ENCODE data around the gene RAI2.

RAI2 gene

GRCh38 chrX:17778997-17779396 is 82.1 kb downstream of the RAI2 start:
- TF ChIP-seq GATA3 (IDR thresholded peaks at IDR 0.05; ENCODE audit: low read depth, low read length): no peak
- no peak for TF ChIP-seq GATA2 (IDR thresholded peaks at IDR 0.05; ENCODE audit: low read depth, low read length)

- TF ChIP-seq GATA3 (IDR thresholded peaks at IDR 0.05; ENCODE audit: low read depth, low read length) (no peak), GATA2 (IDR thresholded peaks at IDR 0.05; ENCODE audit: low read depth, low read length) (no peak)
Observed at GRCh38 chrX:17774053-17774452, 87.0 kb downstream of the RAI2 start.

GRCh38 chrX:17773221-17773876 is 87.7 kb downstream of the RAI2 start:
- TF ChIP-seq GATA2 (IDR thresholded peaks at IDR 0.05; ENCODE audit: low read depth, low read length) (no peak), GATA3 (IDR thresholded peaks at IDR 0.05; ENCODE audit: low read depth, low read length) (no peak)

GRCh38 chrX:17769701-17770269 is 91.3 kb downstream of the RAI2 start:
- no peak for TF ChIP-seq GATA3 (IDR thresholded peaks at IDR 0.05; ENCODE audit: low read depth, low read length)
- TF ChIP-seq GATA2 (IDR thresholded peaks at IDR 0.05; ENCODE audit: low read depth, low read length): no peak

GRCh38 chrX:17768997-17769396 is 92.1 kb downstream of the RAI2 start:
- TF ChIP-seq GATA2 (IDR thresholded peaks at IDR 0.05; ENCODE audit: low read depth, low read length) (no peak), GATA3 (IDR thresholded peaks at IDR 0.05; ENCODE audit: low read depth, low read length) (no peak)

- TF ChIP-seq GATA2 (IDR thresholded peaks at IDR 0.05; ENCODE audit: low read depth, low read length) (no peak), GATA3 (IDR thresholded peaks at IDR 0.05; ENCODE audit: low read depth, low read length) (no peak)
Observed at GRCh38 chrX:17767734-17768133, 93.4 kb downstream of the RAI2 start.

- TF ChIP-seq GATA3 (IDR thresholded peaks at IDR 0.05; ENCODE audit: low read depth, low read length): no peak
- no peak for TF ChIP-seq GATA2 (IDR thresholded peaks at IDR 0.05; ENCODE audit: low read depth, low read length)
Observed at GRCh38 chrX:17759990-17760389, 101.1 kb downstream of the RAI2 start.

GRCh38 chrX:17758382-17758781 is 102.7 kb downstream of the RAI2 start:
- TF ChIP-seq GATA3 (IDR thresholded peaks at IDR 0.05; ENCODE audit: low read depth, low read length) (no peak), GATA2 (IDR thresholded peaks at IDR 0.05; ENCODE audit: low read depth, low read length) (no peak)

GRCh38 chrX:17750436-17750835 is 110.7 kb downstream of the RAI2 start:
- TF ChIP-seq GATA2 (IDR thresholded peaks at IDR 0.05; ENCODE audit: low read depth, low read length) (no peak), GATA3 (IDR thresholded peaks at IDR 0.05; ENCODE audit: low read depth, low read length) (no peak)
